Measurements from ENCODE around the gene TMEM205. TPM values are rescaled to one million over a fixed set of nuclear protein-coding genes. Genes with fewer than 3 reads are reported as not detected.

TMEM205 gene
- total and polyA plus RNA-seq, 2 of the 13 experiments (the other 11 are each of a cell fraction or from before 2014, with no cell fraction given) = 45.5 to 98.7 TPM

DNA sequence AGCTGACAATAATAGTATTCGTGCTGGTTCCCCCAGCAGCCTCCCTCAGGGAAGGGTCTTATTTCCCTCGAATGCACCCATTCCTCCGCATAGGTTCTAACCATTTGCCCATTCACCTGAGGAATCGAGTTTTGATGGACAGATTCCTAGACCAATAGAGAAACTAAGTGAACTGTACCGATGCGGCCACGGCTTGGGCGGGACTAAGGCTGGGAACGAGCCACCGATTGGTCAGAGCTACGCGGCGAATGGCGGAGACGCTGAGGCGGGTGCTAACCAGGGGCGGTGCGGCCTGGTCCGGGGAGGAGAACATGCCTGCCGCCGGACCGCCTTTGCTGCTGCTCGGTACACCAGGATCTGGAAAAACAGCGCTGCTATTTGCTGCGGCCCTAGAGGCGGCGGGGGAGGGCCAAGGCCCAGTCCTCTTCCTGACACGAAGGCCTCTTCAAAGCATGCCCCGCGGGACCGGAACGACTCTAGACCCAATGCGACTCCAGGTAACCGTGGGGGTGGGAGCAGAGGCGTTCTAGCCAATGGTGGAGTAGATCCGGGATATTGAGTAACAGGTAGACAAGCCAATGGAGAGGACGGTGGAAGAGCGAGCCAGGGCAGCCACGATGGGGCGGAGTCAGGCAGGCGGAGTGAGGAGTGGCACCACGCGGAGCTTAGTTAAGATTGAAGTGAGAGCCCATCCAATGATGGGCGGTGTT lies 28.5 kb upstream of the TMEM205 start, which contains the start of gene SWSAP1 (continued):
- TF ChIP-seq, protein P1, sequence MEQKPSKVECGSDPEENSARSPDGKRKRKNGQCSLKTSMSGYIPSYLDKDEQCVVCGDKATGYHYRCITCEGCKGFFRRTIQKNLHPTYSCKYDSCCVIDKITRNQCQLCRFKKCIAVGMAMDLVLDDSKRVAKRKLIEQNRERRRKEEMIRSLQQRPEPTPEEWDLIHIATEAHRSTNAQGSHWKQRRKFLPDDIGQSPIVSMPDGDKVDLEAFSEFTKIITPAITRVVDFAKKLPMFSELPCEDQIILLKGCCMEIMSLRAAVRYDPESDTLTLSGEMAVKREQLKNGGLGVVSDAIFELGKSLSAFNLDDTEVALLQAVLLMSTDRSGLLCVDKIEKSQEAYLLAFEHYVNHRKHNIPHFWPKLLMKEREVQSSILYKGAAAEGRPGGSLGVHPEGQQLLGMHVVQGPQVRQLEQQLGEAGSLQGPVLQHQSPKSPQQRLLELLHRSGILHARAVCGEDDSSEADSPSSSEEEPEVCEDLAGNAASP (CRISPR knock-in tag; IDR thresholded peaks at IDR 0.05; ENCODE audit: borderline replicate concordance) = peak; percentile 37; the same call in 1 of the 2 replicates
- TF ChIP-seq CBFB (CRISPR knock-in tag; IDR thresholded peaks at IDR 0.05) = no peak; the same call in 1 of the 2 replicates
- TF ChIP-seq STAT5B (CRISPR knock-in tag; IDR thresholded peaks at IDR 0.05) = no peak
- TF ChIP-seq ZSCAN21 (CRISPR knock-in tag; IDR thresholded peaks at IDR 0.05; ENCODE audit: borderline replicate concordance) = peak; percentile 34; the same call in 1 of the 2 replicates
- TF ChIP-seq SALL2 (CRISPR knock-in tag; IDR thresholded peaks at IDR 0.05) = peak; percentile 83; the same call in 1 of the 2 replicates
- no peak for TF ChIP-seq SRF (IDR thresholded peaks at IDR 0.05; ENCODE audit: low read depth, low read length)
- no peak for TF ChIP-seq NAIF1 (CRISPR knock-in tag; IDR thresholded peaks at IDR 0.05; ENCODE audit: borderline replicate concordance)
- TF ChIP-seq SMAD9 (CRISPR knock-in tag; IDR thresholded peaks at IDR 0.05) = no peak
- TF ChIP-seq SIX4 (CRISPR knock-in tag; IDR thresholded peaks at IDR 0.05) = no peak
- peak; percentile 85 for TF ChIP-seq NFYB (CRISPR knock-in tag; IDR thresholded peaks at IDR 0.05)
- TF ChIP-seq BCL6 (CRISPR knock-in tag; IDR thresholded peaks at IDR 0.05) = no peak; the same call in 1 of the 2 replicates
- TF ChIP-seq FOXK1 (CRISPR knock-in tag; IDR thresholded peaks at IDR 0.05; ENCODE audit: borderline replicate concordance, low read depth) = peak; percentile 74; the same call in 1 of the 2 replicates
- TF ChIP-seq, protein P2, sequence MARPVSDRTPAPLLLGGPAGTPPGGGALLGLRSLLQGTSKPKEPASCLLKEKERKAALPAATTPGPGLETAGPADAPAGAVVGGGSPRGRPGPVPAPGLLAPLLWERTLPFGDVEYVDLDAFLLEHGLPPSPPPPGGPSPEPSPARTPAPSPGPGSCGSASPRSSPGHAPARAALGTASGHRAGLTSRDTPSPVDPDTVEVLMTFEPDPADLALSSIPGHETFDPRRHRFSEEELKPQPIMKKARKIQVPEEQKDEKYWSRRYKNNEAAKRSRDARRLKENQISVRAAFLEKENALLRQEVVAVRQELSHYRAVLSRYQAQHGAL (CRISPR knock-in tag; IDR thresholded peaks at IDR 0.05; ENCODE audit: not compliant biosample characterization) = no peak
- TF ChIP-seq SNRNP70 (IDR thresholded peaks at IDR 0.05; ENCODE audit: low read depth, low read length) = no peak
- 0 out of 2 replicates have a peak, but pooled peaks have one; percentile 71 for TF ChIP-seq ZBTB42 (CRISPR knock-in tag; IDR thresholded peaks at IDR 0.05)
- TF ChIP-seq, protein P3, sequence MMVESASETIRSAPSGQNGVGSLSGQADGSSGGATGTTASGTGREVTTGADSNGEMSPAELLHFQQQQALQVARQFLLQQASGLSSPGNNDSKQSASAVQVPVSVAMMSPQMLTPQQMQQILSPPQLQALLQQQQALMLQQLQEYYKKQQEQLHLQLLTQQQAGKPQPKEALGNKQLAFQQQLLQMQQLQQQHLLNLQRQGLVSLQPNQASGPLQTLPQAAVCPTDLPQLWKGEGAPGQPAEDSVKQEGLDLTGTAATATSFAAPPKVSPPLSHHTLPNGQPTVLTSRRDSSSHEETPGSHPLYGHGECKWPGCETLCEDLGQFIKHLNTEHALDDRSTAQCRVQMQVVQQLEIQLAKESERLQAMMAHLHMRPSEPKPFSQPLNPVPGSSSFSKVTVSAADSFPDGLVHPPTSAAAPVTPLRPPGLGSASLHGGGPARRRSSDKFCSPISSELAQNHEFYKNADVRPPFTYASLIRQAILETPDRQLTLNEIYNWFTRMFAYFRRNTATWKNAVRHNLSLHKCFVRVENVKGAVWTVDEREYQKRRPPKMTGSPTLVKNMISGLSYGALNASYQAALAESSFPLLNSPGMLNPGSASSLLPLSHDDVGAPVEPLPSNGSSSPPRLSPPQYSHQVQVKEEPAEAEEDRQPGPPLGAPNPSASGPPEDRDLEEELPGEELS (CRISPR knock-in tag; IDR thresholded peaks at IDR 0.05) = peak; percentile 24; the same call in 1 of the 2 replicates
- TF ChIP-seq, protein P4, sequence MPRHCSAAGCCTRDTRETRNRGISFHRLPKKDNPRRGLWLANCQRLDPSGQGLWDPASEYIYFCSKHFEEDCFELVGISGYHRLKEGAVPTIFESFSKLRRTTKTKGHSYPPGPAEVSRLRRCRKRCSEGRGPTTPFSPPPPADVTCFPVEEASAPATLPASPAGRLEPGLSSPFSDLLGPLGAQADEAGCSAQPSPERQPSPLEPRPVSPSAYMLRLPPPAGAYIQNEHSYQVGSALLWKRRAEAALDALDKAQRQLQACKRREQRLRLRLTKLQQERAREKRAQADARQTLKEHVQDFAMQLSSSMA (CRISPR knock-in tag; IDR thresholded peaks at IDR 0.05) = peak; percentile 98
- TF ChIP-seq, protein P5, sequence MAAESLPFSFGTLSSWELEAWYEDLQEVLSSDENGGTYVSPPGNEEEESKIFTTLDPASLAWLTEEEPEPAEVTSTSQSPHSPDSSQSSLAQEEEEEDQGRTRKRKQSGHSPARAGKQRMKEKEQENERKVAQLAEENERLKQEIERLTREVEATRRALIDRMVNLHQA (CRISPR knock-in tag; IDR thresholded peaks at IDR 0.05) = no peak
- TF ChIP-seq ZNF101 (CRISPR knock-in tag; IDR thresholded peaks at IDR 0.05; ENCODE audit: borderline replicate concordance, low read depth) = no peak
- TF ChIP-seq ZNF335 (CRISPR knock-in tag; IDR thresholded peaks at IDR 0.05) = peak; percentile 78
- peak; percentile 90; the same call in 1 of the 2 replicates for TF ChIP-seq ZNF879 (CRISPR knock-in tag; IDR thresholded peaks at IDR 0.05)
- TF ChIP-seq ZNF546 (CRISPR knock-in tag; conservative IDR thresholded peaks at IDR 0.05) = peak; percentile 90; the same call in 1 of the 2 replicates
- TF ChIP-seq, protein P6, sequence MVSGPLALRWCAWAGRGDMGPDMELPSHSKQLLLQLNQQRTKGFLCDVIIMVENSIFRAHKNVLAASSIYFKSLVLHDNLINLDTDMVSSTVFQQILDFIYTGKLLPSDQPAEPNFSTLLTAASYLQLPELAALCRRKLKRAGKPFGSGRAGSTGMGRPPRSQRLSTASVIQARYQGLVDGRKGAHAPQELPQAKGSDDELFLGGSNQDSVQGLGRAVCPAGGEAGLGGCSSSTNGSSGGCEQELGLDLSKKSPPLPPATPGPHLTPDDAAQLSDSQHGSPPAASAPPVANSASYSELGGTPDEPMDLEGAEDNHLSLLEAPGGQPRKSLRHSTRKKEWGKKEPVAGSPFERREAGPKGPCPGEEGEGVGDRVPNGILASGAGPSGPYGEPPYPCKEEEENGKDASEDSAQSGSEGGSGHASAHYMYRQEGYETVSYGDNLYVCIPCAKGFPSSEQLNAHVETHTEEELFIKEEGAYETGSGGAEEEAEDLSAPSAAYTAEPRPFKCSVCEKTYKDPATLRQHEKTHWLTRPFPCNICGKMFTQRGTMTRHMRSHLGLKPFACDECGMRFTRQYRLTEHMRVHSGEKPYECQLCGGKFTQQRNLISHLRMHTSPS (CRISPR knock-in tag; IDR thresholded peaks at IDR 0.05; ENCODE audit: low read depth) = peak; percentile 61; the same call in 1 of the 2 replicates
